SK-N-DZ (cell line): ENCODE measurements around the gene LRRC25.
A peak's percentile ranks its signal among the peaks of the same experiment; 100 is the strongest.

Experiments used
- DNase-seq: peaks from one replicate; pipeline ENCODE4 v3.0.0-alpha.2; 2015; ENCODE audit warnings: low spot score

LRRC25 gene

GRCh38 chr19:18424890-18425514 is 27.6 kb upstream of the LRRC25 start:
- no peak for DNase-seq

- no peak for DNase-seq
Observed at GRCh38 chr19:18424122-18424889, 26.9 kb upstream of the LRRC25 start.

- no peak for DNase-seq
Observed at GRCh38 chr19:18423258-18424020, 26.0 kb upstream of the LRRC25 start.

- no peak for DNase-seq
Observed at GRCh38 chr19:18422530-18423191, 25.2 kb upstream of the LRRC25 start.

- no peak for DNase-seq
Observed at GRCh38 chr19:18421371-18421959, 24.0 kb upstream of the LRRC25 start.

- DNase-seq: no peak
Observed at GRCh38 chr19:18420930-18421329, 23.5 kb upstream of the LRRC25 start.

- DNase-seq: no peak
Observed at GRCh38 chr19:18419699-18420460, 22.5 kb upstream of the LRRC25 start.

- peak; percentile 75 for DNase-seq
Observed at GRCh38 chr19:18419195-18419698, 21.8 kb upstream of the LRRC25 start, which contains the start of gene SSBP4. Gene SSBP4, plus strand, starts transcription at chr19:18419398. Its CDS starts 251 bp downstream, at chr19:18419649.

GRCh38 chr19:18418483-18419194 is 21.2 kb upstream of the LRRC25 start:
- DNase-seq: no peak

- no peak for DNase-seq
Observed at GRCh38 chr19:18418029-18418482, 20.6 kb upstream of the LRRC25 start.

- peak; percentile 79 for DNase-seq
Observed at GRCh38 chr19:18417250-18418028, 20.0 kb upstream of the LRRC25 start.

- peak; percentile 75 for DNase-seq
Observed at GRCh38 chr19:18416778-18417249, 19.4 kb upstream of the LRRC25 start.

GRCh38 chr19:18415178-18415867 is 17.9 kb upstream of the LRRC25 start:
- no peak for DNase-seq

- no peak for DNase-seq
Observed at GRCh38 chr19:18414504-18415177, 17.2 kb upstream of the LRRC25 start.

- no peak for DNase-seq
Observed at GRCh38 chr19:18412610-18413239, 15.3 kb upstream of the LRRC25 start.

GRCh38 chr19:18408053-18408476 is 10.6 kb upstream of the LRRC25 start:
- no peak for DNase-seq

- no peak for DNase-seq
Observed at GRCh38 chr19:18406749-18407148, 9.3 kb upstream of the LRRC25 start.
